PFSK-1 (cell line): ENCODE results near the gene KCTD12.

Experiments
- FOXP2 ChIP-seq: optimal IDR thresholded peaks from 2 replicates; pipeline ENCODE3; 2011; ENCODE audit warnings: borderline replicate concordance, control low read depth, inconsistent platforms; ENCODE audit not compliant: insufficient read depth; ENCODE audit errors: extremely low read length, extremely low read depth
- POLR2AphosphoS5 ChIP-seq: IDR thresholded peaks from 2 replicates; pipeline ENCODE4 v1.6.1; 2012; ENCODE audit warnings: low read depth, mild to moderate bottlenecking, control low read depth, low read length, moderate library complexity
- SIN3A ChIP-seq: IDR thresholded peaks from 2 replicates; pipeline ENCODE4 v1.6.1; 2012; ENCODE audit warnings: mild to moderate bottlenecking, low read length, moderate library complexity, borderline replicate concordance; ENCODE audit not compliant: insufficient read depth
- TAF1 ChIP-seq: IDR thresholded peaks from 2 replicates; pipeline ENCODE4 v1.6.1; 2012; ENCODE audit warnings: low read length, control low read depth, borderline replicate concordance; ENCODE audit not compliant: insufficient read depth
- TF ChIP-seq, protein P1 (sequence below), 2 experiments: IDR thresholded peaks; 2 replicates each; pipeline versions ENCODE4 v1.6.1 to v1.8.0; 2011 to 2012; ENCODE audit warnings: low read depth in 2 of 2, low read length in 2 of 2, control low read depth in 1 of 2, inconsistent platforms in 1 of 2, mild to moderate bottlenecking in 1 of 2, moderate library complexity in 1 of 2; ENCODE audit not compliant: insufficient read depth in 1 of 2

The KCTD12 gene

DNA sequence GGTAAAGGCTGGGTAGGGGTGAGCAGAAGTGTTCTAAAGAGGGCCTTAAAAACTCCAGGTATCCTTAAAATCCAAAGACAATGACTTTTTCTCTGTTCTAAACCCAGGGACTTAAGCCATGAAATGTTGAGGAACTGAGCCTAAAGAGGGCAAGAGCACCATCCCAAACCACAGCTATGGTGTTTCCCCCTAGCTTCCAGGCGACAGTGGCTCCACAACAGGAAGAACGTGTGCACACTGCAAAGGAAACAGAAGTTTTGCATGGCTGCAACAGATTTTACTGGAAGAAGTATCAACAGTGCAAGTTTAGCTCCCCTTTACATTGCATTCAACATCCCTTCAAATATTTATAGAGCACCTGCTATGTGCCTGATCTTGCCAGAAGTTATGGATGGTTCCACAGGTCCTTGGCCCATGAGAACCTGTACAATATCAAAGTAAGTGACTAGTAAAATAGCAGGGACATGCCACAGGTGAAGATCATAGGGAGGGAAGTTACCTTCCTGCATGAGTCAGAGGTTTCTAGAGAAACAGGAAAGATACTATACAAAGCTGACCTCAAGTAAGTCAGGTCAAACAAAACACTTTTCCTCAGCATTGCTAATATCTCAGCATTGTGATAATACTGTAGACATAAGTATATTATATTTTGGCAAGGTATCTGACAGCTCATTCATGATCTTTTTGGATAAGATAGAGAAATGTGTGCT, 8.4 kb upstream of the KCTD12 start:
- TF ChIP-seq, protein P1, sequence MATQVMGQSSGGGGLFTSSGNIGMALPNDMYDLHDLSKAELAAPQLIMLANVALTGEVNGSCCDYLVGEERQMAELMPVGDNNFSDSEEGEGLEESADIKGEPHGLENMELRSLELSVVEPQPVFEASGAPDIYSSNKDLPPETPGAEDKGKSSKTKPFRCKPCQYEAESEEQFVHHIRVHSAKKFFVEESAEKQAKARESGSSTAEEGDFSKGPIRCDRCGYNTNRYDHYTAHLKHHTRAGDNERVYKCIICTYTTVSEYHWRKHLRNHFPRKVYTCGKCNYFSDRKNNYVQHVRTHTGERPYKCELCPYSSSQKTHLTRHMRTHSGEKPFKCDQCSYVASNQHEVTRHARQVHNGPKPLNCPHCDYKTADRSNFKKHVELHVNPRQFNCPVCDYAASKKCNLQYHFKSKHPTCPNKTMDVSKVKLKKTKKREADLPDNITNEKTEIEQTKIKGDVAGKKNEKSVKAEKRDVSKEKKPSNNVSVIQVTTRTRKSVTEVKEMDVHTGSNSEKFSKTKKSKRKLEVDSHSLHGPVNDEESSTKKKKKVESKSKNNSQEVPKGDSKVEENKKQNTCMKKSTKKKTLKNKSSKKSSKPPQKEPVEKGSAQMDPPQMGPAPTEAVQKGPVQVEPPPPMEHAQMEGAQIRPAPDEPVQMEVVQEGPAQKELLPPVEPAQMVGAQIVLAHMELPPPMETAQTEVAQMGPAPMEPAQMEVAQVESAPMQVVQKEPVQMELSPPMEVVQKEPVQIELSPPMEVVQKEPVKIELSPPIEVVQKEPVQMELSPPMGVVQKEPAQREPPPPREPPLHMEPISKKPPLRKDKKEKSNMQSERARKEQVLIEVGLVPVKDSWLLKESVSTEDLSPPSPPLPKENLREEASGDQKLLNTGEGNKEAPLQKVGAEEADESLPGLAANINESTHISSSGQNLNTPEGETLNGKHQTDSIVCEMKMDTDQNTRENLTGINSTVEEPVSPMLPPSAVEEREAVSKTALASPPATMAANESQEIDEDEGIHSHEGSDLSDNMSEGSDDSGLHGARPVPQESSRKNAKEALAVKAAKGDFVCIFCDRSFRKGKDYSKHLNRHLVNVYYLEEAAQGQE (IDR thresholded peaks at IDR 0.05; ENCODE audit: insufficient read depth in 1 of 2, low read depth in 2 of 2, low read length in 2 of 2) = no peak
- TF ChIP-seq TAF1 (no peak), SIN3A (no peak), FOXP2 (no peak), POLR2AphosphoS5 (no peak)

DNA sequence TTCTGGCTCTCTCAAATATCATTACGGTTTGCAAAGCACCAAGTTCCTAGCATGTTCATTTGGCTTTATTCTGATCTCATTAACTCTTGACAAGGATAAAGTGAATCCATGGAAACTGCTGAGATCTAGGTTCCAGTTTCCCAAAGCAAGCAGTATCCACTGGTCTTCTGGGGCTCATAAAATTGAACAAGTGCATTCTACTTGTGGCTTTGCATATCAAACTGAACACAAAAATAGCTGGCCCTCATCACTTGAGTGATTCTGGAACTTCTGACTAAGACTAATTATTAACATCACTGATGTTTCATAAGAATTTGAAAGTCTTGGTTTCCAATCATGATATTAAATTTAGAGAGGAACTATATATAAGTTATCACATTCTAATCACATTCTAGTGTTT, 6.3 kb upstream of the KCTD12 start:
- TF ChIP-seq TAF1 (no peak), SIN3A (no peak), POLR2AphosphoS5 (no peak)
- TF ChIP-seq, protein P1 (IDR thresholded peaks at IDR 0.05; ENCODE audit: insufficient read depth in 1 of 2, low read depth in 2 of 2, low read length in 2 of 2) = no peak

DNA sequence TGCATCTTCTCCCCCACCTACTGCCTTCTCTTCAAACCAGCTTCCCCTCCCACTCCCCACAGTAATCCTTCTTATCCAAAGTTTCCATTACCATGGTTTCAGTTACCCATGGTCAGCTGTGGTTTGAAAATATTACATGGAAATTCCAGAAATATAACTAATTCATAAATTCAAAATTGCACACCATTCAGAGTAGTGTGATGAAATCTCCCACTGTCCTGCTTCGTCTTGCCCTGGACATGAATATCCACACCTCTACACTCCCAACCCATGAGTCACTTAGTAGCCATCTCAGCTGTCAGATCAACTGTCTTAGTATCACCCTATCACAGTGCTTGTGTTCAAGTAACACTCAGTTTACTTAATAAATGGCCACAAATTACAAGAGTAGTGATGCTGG, 3.8 kb upstream of the KCTD12 start:
- no peak for TF ChIP-seq SIN3A
- TF ChIP-seq FOXP2 = no peak
- no peak for TF ChIP-seq POLR2AphosphoS5
- TF ChIP-seq, protein P1 (IDR thresholded peaks at IDR 0.05; ENCODE audit: insufficient read depth in 1 of 2, low read depth in 2 of 2, low read length in 2 of 2) = no peak
- no peak for TF ChIP-seq TAF1

DNA sequence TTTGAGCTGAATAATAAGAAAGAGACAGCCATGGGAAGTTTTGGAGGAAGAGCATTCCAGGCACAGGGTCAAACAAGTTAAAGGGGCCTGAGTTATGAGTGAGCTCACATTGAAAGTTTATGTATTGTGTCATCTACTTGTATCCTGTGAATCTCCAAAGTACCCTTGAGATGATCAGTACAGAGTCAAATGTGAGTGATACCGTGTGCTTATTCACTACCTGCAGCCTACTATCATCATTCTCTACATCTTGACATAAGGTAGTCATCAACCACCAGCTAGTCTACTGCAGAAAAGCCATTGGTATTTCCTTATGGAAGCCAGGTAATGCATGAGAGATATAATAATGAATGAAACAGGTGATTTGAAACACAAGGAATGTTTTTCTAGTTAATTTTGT, 3.0 kb upstream of the KCTD12 start:
- no peak for TF ChIP-seq SIN3A
- TF ChIP-seq TAF1 = no peak
- TF ChIP-seq POLR2AphosphoS5 = no peak
- TF ChIP-seq, protein P1 (IDR thresholded peaks at IDR 0.05; ENCODE audit: insufficient read depth in 1 of 2, low read depth in 2 of 2, low read length in 2 of 2) = no peak
- TF ChIP-seq FOXP2 = no peak

DNA sequence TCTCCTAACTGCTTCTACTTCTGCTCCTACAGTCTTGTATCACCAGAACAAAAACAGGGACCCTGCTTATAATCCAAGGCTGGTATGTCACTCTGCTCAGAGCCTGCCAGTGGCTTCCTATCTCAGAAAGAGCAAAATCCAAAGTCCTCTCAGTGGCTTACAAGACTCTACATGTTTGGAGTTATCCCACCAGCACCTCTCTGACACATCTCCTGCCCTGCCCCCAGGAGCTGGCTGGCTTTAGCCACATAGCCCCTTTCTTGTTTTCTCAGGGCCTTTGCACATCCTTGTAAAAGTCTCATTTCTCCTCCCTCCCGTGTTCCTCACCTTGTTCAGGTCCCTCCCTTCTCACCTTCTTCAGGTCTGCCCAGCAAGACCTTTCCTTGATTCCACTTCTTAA, 2.2 kb upstream of the KCTD12 start:
- TF ChIP-seq TAF1 (no peak), SIN3A (no peak), FOXP2 (no peak), POLR2AphosphoS5 (no peak)
- TF ChIP-seq, protein P1 (IDR thresholded peaks at IDR 0.05; ENCODE audit: insufficient read depth in 1 of 2, low read depth in 2 of 2, low read length in 2 of 2) = no peak
